Measurements from ENCODE around the gene KDM2B.

Gene KDM2B

GRCh38 chr12:121383601-121384021, 197.2 kb downstream of the KDM2B start:
- TF ChIP-seq EZH2 (IDR thresholded peaks at IDR 0.05; ENCODE audit: borderline replicate concordance, low read length) (no peak), CTCF (IDR thresholded peaks at IDR 0.05; ENCODE audit: low read length) (peak; percentile 25; the same call in 1 of the 2 replicates)
- Histone ChIP-seq H3K4me1 (ENCODE audit: insufficient read depth, low read length, severe bottlenecking) (no peaks in the 10 kb centered on the region), H3K9me3 (ENCODE audit: low read length) (no peaks in the 10 kb centered on the region), H4K20me1 (ENCODE audit: insufficient read depth, low read length) (no peaks in the 10 kb centered on the region), H3K9me2 (ENCODE audit: low read depth, low read length) (no peaks in the 10 kb centered on the region), H3K79me2 (ENCODE audit: insufficient read depth, low read length) (no peaks in the 10 kb centered on the region), H3F3A (ENCODE audit: insufficient read depth, low read length) (no peaks in the 10 kb centered on the region), H3K4me3 (ENCODE audit: low read depth, low read length, poor library complexity, severe bottlenecking) (no peak overlapping the region), H3K27ac (ENCODE audit: low read depth, low read length, poor library complexity, severe bottlenecking) (no peak overlapping the region), H3K4me2 (ENCODE audit: low read length) (no peak overlapping the region), H3K27me3 (ENCODE audit: insufficient read depth, low read length) (no peaks in the 10 kb centered on the region), H3K36me3 (ENCODE audit: insufficient read depth, low read length) (no peaks in the 10 kb centered on the region), H2AFZ (ENCODE audit: low read length) (no peak overlapping the region), H3K9ac (ENCODE audit: low read length) (no peak overlapping the region)

GRCh38 chr12:121379945-121380344, 200.9 kb downstream of the KDM2B start:
- no peak overlapping the region for H3K4me3 ChIP-seq (ENCODE audit: low read depth, low read length, poor library complexity, severe bottlenecking)
- TF ChIP-seq EZH2 (IDR thresholded peaks at IDR 0.05; ENCODE audit: borderline replicate concordance, low read length), result no peak
- no peaks in the 10 kb centered on the region for H4K20me1 ChIP-seq (ENCODE audit: insufficient read depth, low read length)
- no peak overlapping the region for H3K27ac ChIP-seq (ENCODE audit: low read depth, low read length, poor library complexity, severe bottlenecking)
- H3K79me2 ChIP-seq (ENCODE audit: insufficient read depth, low read length), result no peaks in the 10 kb centered on the region
- H3K27me3 ChIP-seq (ENCODE audit: insufficient read depth, low read length), result no peaks in the 10 kb centered on the region
- H3K9me2 ChIP-seq (ENCODE audit: low read depth, low read length), result no peaks in the 10 kb centered on the region
- H3K9me3 ChIP-seq (ENCODE audit: low read length), result no peaks in the 10 kb centered on the region
- H3K36me3 ChIP-seq (ENCODE audit: insufficient read depth, low read length), result no peaks in the 10 kb centered on the region
- no peak overlapping the region for H3K4me2 ChIP-seq (ENCODE audit: low read length)
- H3K9ac ChIP-seq (ENCODE audit: low read length), result no peak overlapping the region
- H3K4me1 ChIP-seq (ENCODE audit: insufficient read depth, low read length, severe bottlenecking), result no peaks in the 10 kb centered on the region
- no peaks in the 10 kb centered on the region for H3F3A ChIP-seq (ENCODE audit: insufficient read depth, low read length)
- no peak overlapping the region for H2AFZ ChIP-seq (ENCODE audit: low read length)
